Cerebellar cortex (tissue), 1 donor: Measurements from ENCODE around the gene RAB6A.
"Not testable (repeated sequence)": the region's sequence is repeated elsewhere in the genome, so short reads cannot be mapped to it uniquely, and the experiment has no call there.

Experiments used
- DNase-seq: peaks from one replicate; pipeline ENCODE4 v3.0.0-alpha.2; 2015; ENCODE audit warnings: low spot score

Gene RAB6A

GRCh38 chr11:73760679-73761402, at the start of gene RAB6A:
Gene RAB6A (minus strand): TSS chr11:73761074. CDS start chr11:73760635, 439 bp downstream.
- DNase-seq: peak; percentile 100

GRCh38 chr11:73810637-73811036, 49.8 kb upstream of the RAB6A start:
- no peak for DNase-seq

GRCh38 chr11:73808052-73808451, 47.2 kb upstream of the RAB6A start:
- no peak for DNase-seq

- DNase-seq: no peak
Observed at GRCh38 chr11:73804712-73805111, 43.8 kb upstream of the RAB6A start.

- no peak for DNase-seq
Observed at GRCh38 chr11:73801136-73801535, 40.3 kb upstream of the RAB6A start.

GRCh38 chr11:73800276-73800806, 39.5 kb upstream of the RAB6A start:
- DNase-seq: no peak

- DNase-seq: peak; percentile 56
Observed at GRCh38 chr11:73797457-73797856, 36.6 kb upstream of the RAB6A start.

GRCh38 chr11:73795925-73796632, 35.2 kb upstream of the RAB6A start:
- DNase-seq: peak; percentile 80

- DNase-seq: no peak
Observed at GRCh38 chr11:73792584-73792983, 31.7 kb upstream of the RAB6A start.

GRCh38 chr11:73789279-73789670, 28.4 kb upstream of the RAB6A start:
- DNase-seq: no peak

GRCh38 chr11:73787643-73788558, 27.0 kb upstream of the RAB6A start, which contains the start of gene MRPL48:
Gene MRPL48 (plus strand): TSS chr11:73787874. CDS start chr11:73787972, 98 bp downstream.
- peak; percentile 93 for DNase-seq

GRCh38 chr11:73787051-73787642, 26.3 kb upstream of the RAB6A start:
- DNase-seq: no peak

- not testable (repeated sequence) for DNase-seq
Observed at GRCh38 chr11:73785467-73785866, 24.6 kb upstream of the RAB6A start.

- DNase-seq: no peak
Observed at GRCh38 chr11:73784734-73785133, 23.9 kb upstream of the RAB6A start.

GRCh38 chr11:73784080-73784634, 23.3 kb upstream of the RAB6A start:
- no peak for DNase-seq

- DNase-seq: no peak
Observed at GRCh38 chr11:73783483-73784020, 22.7 kb upstream of the RAB6A start.

- no peak for DNase-seq
Observed at GRCh38 chr11:73781303-73781702, 20.4 kb upstream of the RAB6A start.

- peak; percentile 99 for DNase-seq
Observed at GRCh38 chr11:73779084-73779902, 18.4 kb upstream of the RAB6A start.

- not testable (repeated sequence) for DNase-seq
Observed at GRCh38 chr11:73770811-73771210, 9.9 kb upstream of the RAB6A start.

GRCh38 chr11:73766763-73767162, 5.9 kb upstream of the RAB6A start:
- no peak for DNase-seq
